NCI-H2029 (cell line): ENCODE data around the gene CCBE1.
"Not testable (repeated sequence)": the region's sequence is repeated elsewhere in the genome, so short reads cannot be mapped to it uniquely, and the experiment has no call there.

Experiments used
- DNase-seq: peaks from one replicate; lab custom pipeline; 2025; lab: John Stamatoyannopoulos, UW

CCBE1 gene

GRCh38 chr18:59715445-59715844 lies 18.2 kb upstream of the CCBE1 start:
- no peak for DNase-seq

GRCh38 chr18:59714096-59714495 lies 16.9 kb upstream of the CCBE1 start:
- DNase-seq, result not testable (repeated sequence)

DNA sequence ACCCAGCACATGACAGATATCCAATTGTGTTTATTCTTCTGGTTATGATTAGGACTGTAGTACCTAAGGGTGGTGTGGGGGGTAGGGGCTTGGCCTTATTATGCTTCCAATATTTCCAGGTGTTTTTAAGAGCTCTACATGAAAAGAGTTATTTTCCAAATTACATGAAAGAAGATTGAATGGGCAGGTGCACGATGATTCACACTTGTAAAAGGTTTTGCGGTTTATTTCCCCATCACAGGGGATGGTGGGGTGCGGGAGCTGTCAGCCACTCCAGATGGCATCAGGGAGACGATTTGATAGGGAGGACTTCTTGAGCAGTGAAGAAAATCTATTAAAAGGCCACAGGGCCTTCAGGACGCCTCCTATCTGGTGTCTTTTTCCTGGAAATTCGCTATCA lies 15.1 kb upstream of the CCBE1 start:
- no peak for DNase-seq

DNA sequence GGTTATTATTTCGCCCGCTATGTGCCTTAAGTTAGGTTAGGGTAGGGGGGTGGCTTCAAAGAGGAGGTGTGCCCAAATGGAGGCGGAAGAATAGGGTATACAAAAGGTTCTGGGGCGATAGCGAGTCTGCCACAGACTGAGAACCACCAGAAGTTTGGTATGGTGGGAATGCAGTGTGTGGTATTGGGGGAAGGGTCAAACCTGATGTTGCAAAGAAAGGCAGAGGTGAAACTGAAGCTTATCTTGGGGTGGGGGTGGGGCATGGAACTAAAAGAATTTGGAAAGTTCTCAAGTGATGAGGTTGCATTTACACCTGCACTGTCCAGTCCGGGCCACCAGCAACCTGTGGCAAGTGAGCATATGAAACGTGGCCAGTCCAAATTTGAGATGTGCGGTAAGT lies 11.8 kb upstream of the CCBE1 start:
- DNase-seq, result no peak

DNA sequence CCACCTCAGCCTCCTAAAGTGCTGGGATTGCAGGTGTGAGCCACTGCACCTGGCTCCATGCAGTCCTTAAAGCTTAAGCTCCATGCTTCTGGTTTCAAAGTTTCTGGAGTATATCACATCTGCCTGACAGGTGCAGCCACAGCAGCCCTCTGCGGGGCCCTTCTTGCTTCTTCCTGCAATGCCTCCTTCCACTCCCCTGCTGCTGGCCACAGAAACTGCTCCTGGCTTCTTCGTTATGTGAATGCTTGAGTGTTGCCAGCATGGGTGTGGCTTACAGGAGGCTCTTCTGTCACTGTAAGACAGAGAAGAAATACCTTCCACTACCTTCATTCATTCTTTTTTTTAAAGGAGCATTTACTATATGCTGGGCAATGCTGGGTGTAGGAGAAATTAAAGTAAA lies 10.1 kb upstream of the CCBE1 start:
- no peak for DNase-seq

DNA sequence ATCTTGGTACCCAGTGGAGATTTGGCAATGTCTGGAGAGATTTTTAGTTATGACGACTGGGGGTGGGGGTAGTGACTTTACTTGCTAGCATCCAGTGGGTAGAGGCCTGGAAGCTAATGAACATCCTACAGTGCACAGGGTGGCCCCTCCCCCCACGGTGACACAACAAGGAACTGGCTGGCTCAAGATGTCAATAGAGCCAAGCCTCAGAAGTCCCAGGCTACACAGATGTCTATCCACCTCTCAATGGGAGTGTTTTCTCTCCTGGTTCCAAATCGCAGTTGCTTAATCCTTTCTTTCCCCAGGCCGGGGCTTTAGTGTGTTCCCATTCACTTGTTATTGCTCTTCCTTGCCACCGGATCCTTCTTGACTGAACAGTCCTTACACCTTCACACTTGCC lies 9.3 kb upstream of the CCBE1 start:
- DNase-seq, result no peak

GRCh38 chr18:59705145-59705544 lies 7.9 kb upstream of the CCBE1 start:
- no peak for DNase-seq

DNA sequence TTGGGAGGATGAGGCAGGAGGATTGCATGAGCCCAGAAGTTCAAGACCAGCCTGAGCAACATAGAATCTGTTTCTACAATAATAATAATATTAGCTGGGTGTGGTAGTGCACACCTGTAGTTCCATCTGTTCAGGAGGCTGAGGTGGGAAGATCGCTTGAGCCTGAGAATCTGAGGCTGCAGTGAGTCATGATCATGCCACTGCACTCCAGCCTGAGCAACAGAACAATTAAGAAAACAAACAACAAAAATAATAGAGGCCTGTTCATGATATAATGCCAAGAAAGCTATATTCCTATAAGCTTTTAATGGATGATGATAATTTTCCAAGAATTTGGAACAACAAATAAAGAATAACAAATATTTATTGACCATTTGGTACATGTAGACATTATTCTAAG lies 6.9 kb upstream of the CCBE1 start:
- no peak for DNase-seq

GRCh38 chr18:59701272-59701671 lies 4.0 kb upstream of the CCBE1 start:
- no peak for DNase-seq

- DNase-seq, result no peak
Measured at GRCh38 chr18:59700535-59700967, 3.3 kb upstream of the CCBE1 start.

DNA sequence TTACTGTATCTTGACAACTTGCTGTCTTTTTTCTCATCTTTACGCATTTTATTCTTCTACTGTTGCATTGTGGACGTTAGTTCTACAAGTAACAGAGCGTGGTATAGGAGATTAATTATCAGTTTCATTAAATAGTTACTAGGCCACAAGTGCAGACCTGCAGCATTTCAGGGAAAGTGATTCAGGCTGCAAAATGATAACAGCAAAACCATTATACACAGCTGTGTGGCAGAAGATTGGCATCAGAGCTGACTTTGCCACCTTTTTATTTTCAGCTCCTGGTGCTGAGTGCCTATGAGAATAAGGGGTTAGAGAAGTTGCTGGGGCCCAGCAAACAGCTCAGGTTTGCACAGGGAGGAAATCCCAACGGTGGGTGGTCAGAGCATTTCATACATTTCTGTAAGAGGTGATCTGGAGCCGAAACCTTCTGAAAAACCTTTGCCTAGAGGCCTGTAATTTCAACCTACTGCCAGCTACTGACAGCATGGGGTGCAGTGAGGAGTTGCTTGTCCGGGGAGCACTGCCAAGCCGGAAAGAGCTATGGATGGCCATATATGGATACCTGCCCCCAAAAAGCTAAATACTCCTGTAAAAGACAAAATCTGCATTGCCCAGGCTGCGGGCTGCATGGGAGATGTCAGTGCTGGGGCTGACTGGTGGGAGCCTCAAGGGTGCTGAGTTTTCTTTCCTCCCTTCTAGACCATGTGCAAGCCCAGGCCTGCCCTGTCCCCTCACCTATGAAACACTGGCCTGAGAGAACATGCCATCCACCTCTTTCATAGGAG lies 2.7 kb upstream of the CCBE1 start:
- no peak for DNase-seq

GRCh38 chr18:59699061-59699460 lies 1.8 kb upstream of the CCBE1 start:
- no peak for DNase-seq

DNA sequence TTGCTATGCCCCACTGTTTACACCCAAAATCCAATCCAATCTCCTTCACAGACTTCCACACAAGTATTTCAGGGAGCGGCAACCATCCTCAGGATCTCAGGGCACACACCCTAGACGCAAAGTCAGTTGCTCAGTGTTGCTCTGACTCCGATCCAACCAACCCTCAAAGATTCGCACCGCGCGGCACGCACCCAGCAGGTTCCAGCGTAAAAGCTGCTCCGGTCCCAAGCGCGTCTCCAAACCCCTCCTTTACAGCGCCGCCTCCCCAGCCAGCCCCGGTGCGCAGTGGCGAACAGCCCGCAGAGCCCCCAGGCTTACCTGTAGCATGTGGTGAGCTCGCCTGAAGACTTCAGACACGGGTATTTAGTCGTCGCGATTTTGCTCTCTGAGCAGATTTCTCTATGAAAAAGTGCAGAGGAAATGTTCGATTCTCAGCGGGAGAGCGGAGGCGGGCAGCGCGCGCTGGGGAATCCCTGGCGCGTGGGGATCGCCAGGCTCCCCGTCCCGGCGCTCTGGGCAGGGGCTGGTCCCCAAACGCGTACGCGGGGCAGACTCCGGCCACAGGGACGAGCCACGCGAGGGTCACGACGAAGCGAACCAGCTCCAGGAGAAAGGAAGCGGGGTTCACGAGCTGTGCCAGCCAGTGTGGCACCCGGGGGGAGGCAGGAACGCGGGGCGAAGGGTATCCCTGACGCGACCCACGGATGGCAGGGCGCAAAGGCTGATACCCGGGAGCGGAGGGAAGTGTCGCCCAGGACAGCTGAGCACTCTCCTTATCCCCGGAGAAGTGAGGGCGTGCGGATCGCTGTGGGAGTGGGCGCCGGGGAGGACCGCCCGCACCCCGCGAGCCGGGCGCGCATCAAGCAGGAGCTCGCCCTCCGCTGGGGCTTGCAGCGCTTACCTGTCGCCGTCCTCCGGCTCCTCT lies 650 bp downstream of the CCBE1 start:
- no peak for DNase-seq

DNA sequence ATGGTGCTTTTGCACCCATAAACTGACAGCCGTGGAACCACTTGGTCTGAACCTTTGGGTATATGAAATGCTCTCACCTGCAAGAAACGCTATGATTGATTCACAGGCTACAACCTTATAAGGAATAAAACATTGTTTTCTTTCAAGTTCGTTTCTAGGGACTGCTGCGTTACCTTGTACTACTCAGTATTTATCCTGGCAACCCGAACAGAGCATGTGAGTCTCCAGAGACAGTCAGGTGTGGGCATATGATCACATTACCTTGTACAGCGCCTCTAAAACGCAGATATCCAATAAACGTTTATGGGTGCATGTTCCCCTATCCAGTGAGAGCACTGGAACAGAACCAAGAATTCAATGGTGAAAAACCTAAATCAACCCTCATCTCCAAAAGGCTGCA lies 1.7 kb downstream of the CCBE1 start:
- no peak for DNase-seq

DNA sequence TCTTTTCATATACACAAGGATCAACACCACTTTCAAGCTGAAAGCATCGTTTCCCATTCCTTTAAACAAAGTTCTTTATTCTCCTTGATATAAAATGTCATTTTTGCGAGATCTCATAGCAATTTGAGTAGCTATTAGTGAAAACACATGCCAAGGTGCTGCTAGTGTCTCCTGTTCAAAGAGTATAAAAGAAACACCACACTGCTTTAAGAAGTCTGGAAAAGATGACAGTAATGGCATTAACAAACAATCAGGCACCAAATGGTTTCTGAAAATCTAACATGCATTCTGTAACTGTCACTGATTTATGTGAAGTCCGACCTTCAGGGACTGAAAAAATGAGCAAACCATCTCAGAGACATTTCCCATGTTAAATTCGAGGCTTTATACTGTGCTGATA lies 2.4 kb downstream of the CCBE1 start:
- no peak for DNase-seq

DNA sequence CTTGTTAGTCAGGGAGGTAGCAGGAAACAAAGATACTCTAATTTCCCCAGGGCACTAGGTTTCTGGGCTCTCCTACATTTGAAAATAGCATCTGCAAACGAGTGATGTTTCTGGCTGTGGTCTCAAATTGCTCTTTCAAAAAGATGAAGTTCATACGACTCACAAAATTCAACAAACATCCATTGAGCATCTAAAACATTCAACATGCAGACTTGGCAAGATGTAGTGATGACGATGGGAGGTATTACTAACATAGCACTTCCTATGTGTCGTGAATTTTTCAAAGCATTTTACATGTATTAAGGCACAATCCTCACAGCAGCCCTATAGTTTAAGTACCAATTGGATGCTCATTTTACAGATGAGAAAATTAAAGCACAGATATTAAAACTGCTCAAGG lies 5.2 kb downstream of the CCBE1 start:
- no peak for DNase-seq

GRCh38 chr18:59690996-59691395 lies 6.2 kb downstream of the CCBE1 start:
- DNase-seq, result peak; percentile 77

DNA sequence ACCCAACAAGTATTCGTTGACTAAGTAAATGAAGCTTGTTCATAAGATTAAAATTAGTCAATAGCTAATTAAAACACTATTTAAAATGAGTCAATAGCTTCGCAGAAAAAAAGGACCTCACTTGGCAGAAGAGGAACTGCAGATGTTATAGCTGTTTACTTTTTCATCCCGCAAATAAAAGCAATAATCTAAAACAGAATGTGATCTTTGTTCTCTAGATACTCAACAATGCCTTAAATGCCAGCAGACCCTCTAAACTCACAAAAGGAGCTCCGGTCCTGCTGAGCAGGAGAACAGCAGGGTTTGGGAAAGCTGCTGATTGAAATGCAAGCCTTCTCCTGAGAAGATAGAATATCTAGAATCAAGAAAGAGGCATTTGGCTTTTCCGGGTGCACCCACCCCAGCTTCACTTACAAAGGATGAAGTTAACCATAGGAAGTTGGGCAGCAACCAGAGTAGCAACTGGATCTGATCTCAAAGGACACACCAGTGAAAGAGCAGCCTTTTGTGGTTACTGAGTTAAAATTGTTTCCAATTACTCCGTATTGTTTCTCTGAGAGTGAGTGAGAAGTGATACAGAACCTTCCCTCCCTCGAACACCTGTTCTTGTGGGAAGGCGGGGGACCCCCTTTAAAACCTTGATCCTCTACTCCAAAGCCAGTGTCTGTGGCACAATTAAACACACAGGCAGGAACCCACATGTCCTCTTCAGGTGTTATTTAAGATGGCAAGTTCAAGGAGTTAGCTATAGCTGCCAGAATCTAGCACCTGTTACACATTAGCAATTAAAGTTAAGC lies 6.8 kb downstream of the CCBE1 start:
- DNase-seq, result no peak

DNA sequence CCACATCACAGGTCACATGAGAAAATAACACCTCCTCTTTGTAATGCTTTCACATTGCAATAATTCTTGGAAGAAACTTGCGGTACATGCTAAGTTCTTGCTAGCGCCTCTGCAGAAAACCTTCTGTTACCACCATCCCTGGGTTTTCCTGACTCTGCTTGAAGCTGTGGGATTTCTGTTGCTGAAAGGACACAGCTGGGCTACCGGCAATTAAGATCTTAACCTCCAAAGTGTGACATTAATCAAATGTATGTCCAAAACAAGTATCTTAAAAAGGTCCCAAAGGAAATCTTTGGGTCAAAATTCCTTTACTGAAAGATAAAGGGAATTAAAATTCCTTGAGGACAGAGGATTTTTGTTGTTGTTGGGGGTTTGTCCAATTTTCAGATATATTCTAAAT lies 7.5 kb downstream of the CCBE1 start:
- no peak for DNase-seq

GRCh38 chr18:59686260-59686659 lies 11.0 kb downstream of the CCBE1 start:
- DNase-seq, result no peak

DNA sequence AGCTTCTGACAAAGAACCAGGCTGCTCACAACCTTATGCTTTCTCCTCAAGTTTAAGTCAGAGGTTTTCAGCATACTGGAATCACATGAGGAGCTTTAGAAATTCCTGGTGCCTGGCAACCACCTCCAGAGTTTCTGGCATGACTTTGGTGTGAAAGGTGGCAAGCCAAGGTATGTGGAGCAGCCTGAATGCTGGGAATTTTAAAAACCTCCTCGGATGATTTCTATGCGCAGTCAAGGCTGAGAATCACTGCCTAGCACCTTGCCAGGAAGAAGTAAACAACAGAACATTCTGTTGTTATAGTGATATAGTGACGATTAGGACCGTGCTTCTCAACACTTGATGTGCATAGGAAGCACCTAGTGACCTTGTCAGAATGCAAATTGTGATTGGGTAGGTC lies 11.7 kb downstream of the CCBE1 start:
- no peak for DNase-seq

DNA sequence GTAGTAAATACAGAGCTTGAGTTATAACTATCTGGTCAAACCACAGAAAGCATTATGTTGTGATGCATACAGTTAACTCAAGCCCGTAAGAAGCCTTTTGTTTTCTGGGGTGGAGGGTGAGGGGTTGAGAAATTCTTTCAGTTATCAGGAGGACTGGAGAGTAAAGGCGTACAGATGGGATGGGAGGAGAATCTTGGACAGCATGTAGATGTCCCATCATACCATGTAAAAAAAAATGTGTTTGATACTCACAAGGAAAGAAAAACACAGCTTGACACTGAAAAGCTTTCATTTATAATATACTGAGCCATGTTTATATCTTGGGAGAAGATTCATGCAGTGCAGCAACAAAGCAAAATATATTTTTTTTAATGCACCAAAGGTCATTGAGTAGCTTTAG lies 12.4 kb downstream of the CCBE1 start:
- DNase-seq, result no peak
